HepG2 (cell line): ENCODE data around the gene DHRS9. TPM values are rescaled to one million over a fixed set of nuclear protein-coding genes. Genes with fewer than 3 reads are reported as not detected.

Source experiments
- ATAC-seq: fragments of 200-7000 bp; cut with Tn5 transposase; 3 replicates; pipeline ENCODE4 v1.9.1; 2020; ENCODE audit warnings: mild to moderate bottlenecking, moderate library complexity
- BruUV-seq: library from RNA; stranded (reverse); fragments of 400-500 nt; replicated peaks from 2 replicates; lab custom pipeline; 2021; lab: Mats Ljungman, UMichigan
- CTCF ChIA-PET: fragments of 300-600 bp; formaldehyde crosslinking; extraction: SDS; loops from one replicate; lab custom pipeline; 2021; ENCODE audit warnings: low total read pairs, inconsistent platforms, low intra/inter-chr PET ratio; lab: Yijun Ruan, JAX
- POLR2A ChIA-PET: fragments of 350-600 bp; sonication (Branson Sonifier 250); formaldehyde crosslinking; loops from one replicate; lab custom pipeline; 2020; ENCODE audit warnings: antibody characterized with exemption, inconsistent platforms; lab: Yijun Ruan, JAX
- DNase-seq: peaks from one replicate; pipeline ENCODE4 v3.0.0-alpha.2; 2015; ENCODE audit warnings: low spot score
- FAIRE-seq: peaks from 3 replicates; lab custom pipeline; 2011; peaks lifted over from hg19 to GRCh38; lab: Jason Lieb, UNC
- H2AFZ ChIP-seq: one replicate; pipeline ENCODE4 v1.6.1; 2011; ENCODE audit warnings: low read length, inconsistent platforms
- H3K27ac ChIP-seq: fragments of 300-600 bp; 3 replicates; pipeline ENCODE4 v1.8.0; 2011; ENCODE audit warnings: mixed run types, mild to moderate bottlenecking, mixed read lengths, low read length, inconsistent platforms; ENCODE audit not compliant: insufficient read depth; ENCODE audit errors: extremely low read length
- H3K27me3 ChIP-seq, 2 experiments: fragments of 200-600 bp in 1 of 2; 2 replicates in 1 of 2; 3 replicates in 1 of 2; pipeline versions ENCODE4 v1.6.0 to v1.8.0; 2011; ENCODE audit warnings: low read length in 2 of 2, mild to moderate bottlenecking in 2 of 2, moderate library complexity in 2 of 2, inconsistent platforms in 1 of 2; ENCODE audit not compliant: insufficient read depth in 2 of 2, control insufficient read depth in 1 of 2
- H3K36me3 ChIP-seq, 2 experiments: fragments of 200-600 bp in 1 of 2; replicated peaks in 1 of 2; 2 replicates in 1 of 2; 3 replicates in 1 of 2; pipeline versions ENCODE4 v1.5.1 to v1.8.0; 2011; ENCODE audit warnings: low read length in 2 of 2, inconsistent platforms in 1 of 2; ENCODE audit not compliant: insufficient read depth in 2 of 2, control insufficient read depth in 1 of 2
- H3K4me1 ChIP-seq: 2 replicates; pipeline ENCODE4 v1.5.1; 2012; ENCODE audit warnings: low read length, inconsistent platforms; ENCODE audit not compliant: insufficient read depth
- H3K4me2 ChIP-seq: 2 replicates; pipeline ENCODE4 v1.6.0; 2011; ENCODE audit warnings: low read depth, low read length, inconsistent platforms
- H3K4me3 ChIP-seq, 3 experiments: fragments of 200-600 bp in 1 of 3; sonication (generic), shearing (Covaris generic) in 1 of 3; replicated peaks in 1 of 3; 2 replicates each; pipeline ENCODE4 v1.5.1; 2011 to 2016; ENCODE audit warnings: low read length in 3 of 3, inconsistent platforms in 2 of 3, low read depth in 2 of 3, mild to moderate bottlenecking in 2 of 3, control low read depth in 1 of 3, mixed read lengths in 1 of 3; ENCODE audit not compliant: insufficient read depth in 1 of 3
- H3K79me2 ChIP-seq: one replicate; pipeline ENCODE4 v1.6.1; 2011; ENCODE audit warnings: low read length, inconsistent platforms; ENCODE audit not compliant: insufficient read depth
- H3K9ac ChIP-seq: 2 replicates; pipeline ENCODE4 v1.6.0; 2011; ENCODE audit warnings: mild to moderate bottlenecking, low read depth, low read length, inconsistent platforms; ENCODE audit not compliant: insufficient read depth
- H3K9me3 ChIP-seq: 2 replicates; pipeline ENCODE4 v1.5.1; 2012; ENCODE audit warnings: mild to moderate bottlenecking, low read length
- H4K20me1 ChIP-seq: 2 replicates; pipeline ENCODE4 v1.6.0; 2011; ENCODE audit warnings: inconsistent platforms, mild to moderate bottlenecking, low read length, moderate library complexity; ENCODE audit not compliant: insufficient read depth
- ARID3A ChIP-seq: IDR thresholded peaks from 2 replicates; pipeline ENCODE4 v1.6.1; 2012; ENCODE audit warnings: low read depth, low read length, improper control_type of control experiment
- SETDB1 ChIP-seq: sonication (generic); formaldehyde crosslinking; IDR thresholded peaks from 2 replicates; pipeline ENCODE4 v1.5.1; 2020; ENCODE audit warnings: missing genetic modification reagents, mild to moderate bottlenecking, borderline replicate concordance
- SMYD3 ChIP-seq: sonication (generic); formaldehyde crosslinking; IDR thresholded peaks from 2 replicates; pipeline ENCODE4 v1.8.1; 2023; ENCODE audit warnings: mild to moderate bottlenecking, missing genetic modification reagents
- SP5 ChIP-seq: IDR thresholded peaks from 2 replicates; pipeline ENCODE4 v1.6.1; 2016; ENCODE audit warnings: low read depth, borderline replicate concordance
- TGIF2 ChIP-seq: IDR thresholded peaks from 2 replicates; pipeline ENCODE4 v1.6.1; 2016; ENCODE audit warnings: control low read depth, missing compliant biosample characterization
- ZNF235 ChIP-seq: sonication (generic); formaldehyde crosslinking; IDR thresholded peaks from 2 replicates; pipeline ENCODE4 v1.8.1; 2023; ENCODE audit warnings: mild to moderate bottlenecking, missing genetic modification reagents, borderline replicate concordance
- ZNF30 ChIP-seq: sonication (generic); formaldehyde crosslinking; IDR thresholded peaks from 2 replicates; pipeline ENCODE4 v1.5.0; 2020; ENCODE audit warnings: mild to moderate bottlenecking, missing genetic modification reagents
- ZNF326 ChIP-seq: sonication (generic); formaldehyde crosslinking; IDR thresholded peaks from 2 replicates; pipeline ENCODE4 v1.4.0; 2020; ENCODE audit warnings: missing genetic modification reagents, borderline replicate concordance
- ZNF350 ChIP-seq: sonication (generic); formaldehyde crosslinking; IDR thresholded peaks from 2 replicates; pipeline ENCODE4 v1.4.0; 2020; ENCODE audit warnings: mild to moderate bottlenecking, low read depth, missing genetic modification reagents, borderline replicate concordance
- ZNF367 ChIP-seq: sonication (generic); formaldehyde crosslinking; IDR thresholded peaks from 2 replicates; pipeline ENCODE4 v1.4.0; 2020; ENCODE audit warnings: missing genetic modification reagents, borderline replicate concordance
- ZNF451 ChIP-seq: sonication (generic); formaldehyde crosslinking; IDR thresholded peaks from 2 replicates; pipeline ENCODE4 v1.5.0; 2020; ENCODE audit warnings: mild to moderate bottlenecking, missing genetic modification reagents
- ZNF563 ChIP-seq: sonication (generic); formaldehyde crosslinking; IDR thresholded peaks from 2 replicates; pipeline ENCODE4 v1.8.0; 2022; ENCODE audit warnings: mild to moderate bottlenecking, moderate library complexity, missing genetic modification reagents
- ZNF768 ChIP-seq: sonication (generic); formaldehyde crosslinking; IDR thresholded peaks from 2 replicates; pipeline ENCODE4 v1.4.0; 2020; ENCODE audit warnings: missing genetic modification reagents
- ZNF772 ChIP-seq: sonication (generic); formaldehyde crosslinking; IDR thresholded peaks from 2 replicates; pipeline ENCODE4 v1.5.0; 2020; ENCODE audit warnings: mild to moderate bottlenecking, missing genetic modification reagents
- ZZZ3 ChIP-seq: sonication (generic); formaldehyde crosslinking; IDR thresholded peaks from 2 replicates; pipeline ENCODE4 v1.4.0; 2020; ENCODE audit warnings: missing genetic modification reagents, mild to moderate bottlenecking, borderline replicate concordance
- WGBS: methylation state at CpG from one replicate; pipeline ENCODE4 v1.1.6; 2017; ENCODE audit warnings: low lambda C conversion rate; 5-methylcytosine and 5-hydroxymethylcytosine counted together
- in situ Hi-C: cut with HindIII; loops from 2 replicates; pipeline ENCODE4 v1.10.0; 2017; ENCODE audit warnings: low pct_unique_long_range_greater_than_20kb; ENCODE audit not compliant: extremely low pct_ligation_motif_present
- intact Hi-C: fragments of 100-400 bp; cut with micrococcal nuclease; formaldehyde crosslinking; loops from one replicate; pipeline ENCODE4 v1.10.0; 2022; ENCODE audit not compliant: unreplicated experiment
- polyA plus RNA-seq, 8 experiments: library from polyadenylated mRNA; depleted of rRNA in 3 of 8; stranded (reverse) in 7 of 8; unstranded in 1 of 8; fragments of >200 nt; fragmentation: Illumina TruSeq in 4 of 8; extraction: Trizol in 4 of 8; gene quantifications; 2 replicates each; pipeline versions ENCODE4 v1.2.1 to v1.2.3, GENCODE V29; 2011 to 2016; ENCODE audit warnings: low read depth in 4 of 8, missing spikeins in 1 of 8, mixed read lengths in 1 of 8; ENCODE audit not compliant: insufficient read depth in 1 of 8
- total RNA-seq, 5 experiments: library from RNA; depleted of rRNA; stranded (reverse); fragments of >200 nt; fragmentation: Illumina TruSeq; extraction: Trizol; gene quantifications; 2 replicates each; pipeline ENCODE4 v1.2.3, GENCODE V29; 2016; ENCODE audit warnings: low read depth in 1 of 5

The DHRS9 gene
- total and polyA plus RNA-seq, 2 of the 13 experiments (the other 11 are each of a cell fraction or from before 2014, with no cell fraction given) = not detected

GRCh38 chr2:169038338-169038757 is 31.0 kb upstream of the DHRS9 start:
- no peak overlapping the region for H3K9ac ChIP-seq
- H3K4me2 ChIP-seq = no peak overlapping the region
- no peak overlapping the region for H3K4me3 ChIP-seq
- no peak for ATAC-seq
- intact Hi-C loops (no loop called here), in situ Hi-C loops (no loop called here)
- H3K9me3 ChIP-seq = peaks cover 9% of the 10 kb centered on the region; the same call in 1 of the 2 replicates
- H3K27me3 ChIP-seq = no peaks in the 10 kb centered on the region
- H3K79me2 ChIP-seq = no peaks in the 10 kb centered on the region
- no TSS peak for BruUV-seq
- H3K4me1 ChIP-seq = no peaks in the 10 kb centered on the region
- DNase-seq = no peak
- no peak overlapping the region for H2AFZ ChIP-seq
- POLR2A ChIA-PET = no interaction called here
- H4K20me1 ChIP-seq = no peaks in the 10 kb centered on the region
- FAIRE-seq = no peak
- CTCF ChIA-PET = no interaction called here
- TF ChIP-seq ZNF563 (CRISPR knock-in tag) = no peak
- no peak for TF ChIP-seq SMYD3 (CRISPR knock-in tag)
- no peak for TF ChIP-seq TGIF2 (CRISPR knock-in tag)
- TF ChIP-seq ARID3A = no peak
- no peak for TF ChIP-seq ZNF768
- no peak for TF ChIP-seq ZNF30 (CRISPR knock-in tag)
- no peak for TF ChIP-seq ZNF235 (CRISPR knock-in tag)
- TF ChIP-seq ZNF772 = no peak
- TF ChIP-seq ZNF326 (CRISPR knock-in tag) = no peak
- TF ChIP-seq ZZZ3 = no peak
- TF ChIP-seq ZNF451 (CRISPR knock-in tag) = no peak
- TF ChIP-seq ZNF350 (CRISPR knock-in tag) = no peak
- no peak for TF ChIP-seq SP5 (CRISPR knock-in tag)
- TF ChIP-seq ZNF367 (CRISPR knock-in tag) = no peak
- no peak for TF ChIP-seq SETDB1 (CRISPR knock-in tag)
- no peak overlapping the region for H3K27ac ChIP-seq
- no peaks in the 10 kb centered on the region for H3K36me3 ChIP-seq
- 63% methylated on average over 2 of the region's 2 CpGs for WGBS
